Chondrocyte (in vitro differentiated cells): ENCODE measurements around the gene ATP13A3. TPM values are rescaled to one million over a fixed set of nuclear protein-coding genes. Genes with fewer than 3 reads are reported as not detected.

Source experiments
- DNase-seq: peaks from one replicate; pipeline ENCODE4 v3.0.0; 2021; ENCODE audit warnings: mixed read lengths, low spot score
- H3K27ac Mint-ChIP-seq: one replicate; pipeline ENCODE4 v1.8.0; 2021; ENCODE audit warnings: mild to moderate bottlenecking, moderate library complexity, mixed read lengths; ENCODE audit not compliant: unreplicated experiment
- H3K27me3 Mint-ChIP-seq: 2 replicates; pipeline ENCODE4 v1.8.0; 2021; ENCODE audit warnings: low read depth, mixed read lengths
- H3K36me3 Mint-ChIP-seq: 2 replicates; pipeline ENCODE4 v1.8.0; 2021; ENCODE audit warnings: low read depth, mixed read lengths
- H3K4me1 Mint-ChIP-seq: 2 replicates; pipeline ENCODE4 v1.8.0; 2021; ENCODE audit warnings: low read depth, mild to moderate bottlenecking, mixed read lengths
- H3K4me3 Mint-ChIP-seq: one replicate; pipeline ENCODE4 v1.8.0; 2021; ENCODE audit warnings: mild to moderate bottlenecking, moderate library complexity, mixed read lengths; ENCODE audit not compliant: unreplicated experiment
- H3K9me3 Mint-ChIP-seq: 2 replicates; pipeline ENCODE4 v1.8.0; 2021; ENCODE audit warnings: low read depth, mixed read lengths
- CTCF ChIP-seq: fragments of 200-600 bp; sonication (generic); IDR thresholded peaks from 2 replicates; pipeline ENCODE4 v1.5.0; 2021; ENCODE audit warnings: antibody characterized with exemption, mild to moderate bottlenecking, moderate library complexity
- total RNA-seq: library from RNA; stranded (reverse); gene quantifications from 3 replicates; pipeline ENCODE4 v1.2.1, GENCODE V29; 2021

ATP13A3 gene
- total RNA-seq, 1 donor from 2014 or later = 87.7 TPM

- TF ChIP-seq CTCF = no peak
- Mint-ChIP-seq H3K9me3 (no peaks in the 10 kb centered on the region), H3K27ac (no peak overlapping the region), H3K36me3 (no peaks in the 10 kb centered on the region), H3K4me3 (no peak overlapping the region), H3K4me1 (peaks cover 14% of the 10 kb centered on the region), H3K27me3 (no peaks in the 10 kb centered on the region)
- no peak for DNase-seq
Observed at GRCh38 chr3:194465246-194465645, 21.6 kb downstream of the ATP13A3 start.

GRCh38 chr3:194464692-194465091 lies 22.1 kb downstream of the ATP13A3 start:
- Mint-ChIP-seq H3K4me3 (no peak overlapping the region), H3K4me1 (peaks cover 14% of the 10 kb centered on the region), H3K27me3 (no peaks in the 10 kb centered on the region), H3K36me3 (peaks cover under 1% of the 10 kb centered on the region), H3K9me3 (no peaks in the 10 kb centered on the region), H3K27ac (no peak overlapping the region)
- no peak for DNase-seq
- no peak for TF ChIP-seq CTCF

- no peaks in the 10 kb centered on the region for H3K27me3 Mint-ChIP-seq
- DNase-seq = no peak
- peaks cover 4% of the 10 kb centered on the region for H3K36me3 Mint-ChIP-seq
- H3K4me1 Mint-ChIP-seq = peaks cover 4% of the 10 kb centered on the region
- no peak for TF ChIP-seq CTCF
- H3K27ac Mint-ChIP-seq = no peak overlapping the region
- H3K4me3 Mint-ChIP-seq = no peak overlapping the region
- H3K9me3 Mint-ChIP-seq = no peaks in the 10 kb centered on the region
Observed at GRCh38 chr3:194462936-194463335, 23.9 kb downstream of the ATP13A3 start.

- Mint-ChIP-seq H3K36me3 (peaks cover 8% of the 10 kb centered on the region), H3K9me3 (no peaks in the 10 kb centered on the region), H3K27ac (no peak overlapping the region), H3K27me3 (no peaks in the 10 kb centered on the region), H3K4me1 (no peaks in the 10 kb centered on the region), H3K4me3 (no peak overlapping the region)
- TF ChIP-seq CTCF = no peak
- DNase-seq = no peak
Observed at GRCh38 chr3:194460566-194460965, 26.2 kb downstream of the ATP13A3 start.

GRCh38 chr3:194458131-194458530 lies 28.7 kb downstream of the ATP13A3 start:
- Mint-ChIP-seq H3K27ac (no peak overlapping the region), H3K4me3 (no peak overlapping the region), H3K9me3 (no peaks in the 10 kb centered on the region), H3K27me3 (no peaks in the 10 kb centered on the region), H3K4me1 (no peaks in the 10 kb centered on the region), H3K36me3 (peaks cover 17% of the 10 kb centered on the region)
- DNase-seq = no peak
- TF ChIP-seq CTCF = peak; percentile 70
